ENCODE data around the gene LRP4. TPM values are rescaled to one million over a fixed set of nuclear protein-coding genes. Genes with fewer than 3 reads are reported as not detected.

Gene LRP4
- total RNA-seq, 2 experiments from 2014 or later, result 0.36 to 0.45 TPM

DNA sequence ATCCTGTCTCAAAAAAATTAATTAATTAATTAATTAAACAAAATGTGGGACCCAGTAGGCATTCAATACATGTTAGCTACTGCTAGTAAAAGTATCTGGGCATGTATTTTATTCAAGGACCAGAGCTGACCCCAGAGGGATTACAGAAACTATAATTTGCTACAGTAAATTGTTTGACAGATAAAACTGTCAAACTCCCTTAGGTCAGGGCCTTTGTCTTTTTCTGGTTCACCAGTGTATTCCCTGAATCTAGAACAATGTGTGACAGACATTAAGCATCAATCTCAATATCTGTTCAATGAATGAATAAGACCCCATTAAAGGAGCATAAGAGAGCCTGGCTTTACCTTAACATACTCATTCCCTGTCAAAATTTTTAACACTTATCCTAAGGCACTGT lies 78.2 kb downstream of the LRP4 start:
- intact Hi-C loops (cut with micrococcal nuclease), result no loop called here
- no peak overlapping the region for H3K27ac Mint-ChIP-seq
- H3K4me1 Mint-ChIP-seq (ENCODE audit: low read depth), result peaks cover 41% of the 10 kb centered on the region
- POLR2A ChIA-PET, result interaction anchor here (0.6 kb wide), 1 partner anchor 8 kb away, joined by 3 read pairs; no protein-coding TSS in a partner anchor
- TF ChIP-seq, protein P1, sequence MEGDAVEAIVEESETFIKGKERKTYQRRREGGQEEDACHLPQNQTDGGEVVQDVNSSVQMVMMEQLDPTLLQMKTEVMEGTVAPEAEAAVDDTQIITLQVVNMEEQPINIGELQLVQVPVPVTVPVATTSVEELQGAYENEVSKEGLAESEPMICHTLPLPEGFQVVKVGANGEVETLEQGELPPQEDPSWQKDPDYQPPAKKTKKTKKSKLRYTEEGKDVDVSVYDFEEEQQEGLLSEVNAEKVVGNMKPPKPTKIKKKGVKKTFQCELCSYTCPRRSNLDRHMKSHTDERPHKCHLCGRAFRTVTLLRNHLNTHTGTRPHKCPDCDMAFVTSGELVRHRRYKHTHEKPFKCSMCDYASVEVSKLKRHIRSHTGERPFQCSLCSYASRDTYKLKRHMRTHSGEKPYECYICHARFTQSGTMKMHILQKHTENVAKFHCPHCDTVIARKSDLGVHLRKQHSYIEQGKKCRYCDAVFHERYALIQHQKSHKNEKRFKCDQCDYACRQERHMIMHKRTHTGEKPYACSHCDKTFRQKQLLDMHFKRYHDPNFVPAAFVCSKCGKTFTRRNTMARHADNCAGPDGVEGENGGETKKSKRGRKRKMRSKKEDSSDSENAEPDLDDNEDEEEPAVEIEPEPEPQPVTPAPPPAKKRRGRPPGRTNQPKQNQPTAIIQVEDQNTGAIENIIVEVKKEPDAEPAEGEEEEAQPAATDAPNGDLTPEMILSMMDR (IDR thresholded peaks at IDR 0.05), result no peak
- H3K36me3 Mint-ChIP-seq (ENCODE audit: low read depth), result peaks cover 8% of the 10 kb centered on the region
- ATAC-seq (no peak), DNase-seq (no peak)
- no peak overlapping the region for H3K4me3 Mint-ChIP-seq
- CTCF ChIA-PET, result no interaction called here
- no peaks in the 10 kb centered on the region for H3K9me3 Mint-ChIP-seq
- H3K27me3 Mint-ChIP-seq, result no peaks in the 10 kb centered on the region

- intact Hi-C loops (cut with micrococcal nuclease), result no loop called here
- TF ChIP-seq, protein P1 (IDR thresholded peaks at IDR 0.05), result no peak
- no peak overlapping the region for H3K4me3 Mint-ChIP-seq
- ATAC-seq (no peak), DNase-seq (no peak)
- no peaks in the 10 kb centered on the region for H3K9me3 Mint-ChIP-seq
- peaks cover 31% of the 10 kb centered on the region for H3K4me1 Mint-ChIP-seq (ENCODE audit: low read depth)
- ChIA-PET POLR2A (interaction anchor here (1.1 kb wide), 1 partner anchor 12 kb away, joined by 4 read pairs; no protein-coding TSS in a partner anchor), CTCF (no interaction called here)
- H3K27ac Mint-ChIP-seq, result no peak overlapping the region
- H3K27me3 Mint-ChIP-seq, result no peaks in the 10 kb centered on the region
- H3K36me3 Mint-ChIP-seq (ENCODE audit: low read depth), result peaks cover 8% of the 10 kb centered on the region
Observed at GRCh38 chr11:46838501-46838900, 79.8 kb downstream of the LRP4 start.

DNA sequence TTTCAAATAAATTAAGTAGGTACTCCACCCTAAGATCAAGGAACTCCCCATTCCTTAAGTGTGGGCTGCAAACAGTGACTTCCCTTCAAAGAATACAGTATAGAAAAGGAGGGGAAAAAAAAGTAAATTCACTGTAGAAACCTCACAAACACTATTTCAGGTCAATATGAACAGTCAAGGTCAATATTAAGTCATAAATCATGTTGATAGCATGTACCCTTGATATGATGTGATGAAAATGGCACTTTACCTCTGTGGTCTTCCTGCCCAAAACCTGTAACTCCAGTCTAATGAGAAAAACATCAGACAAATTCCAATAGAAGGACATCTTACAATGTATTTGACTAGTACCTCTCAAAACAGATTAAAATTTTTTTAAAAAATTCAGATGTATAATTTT lies 80.5 kb downstream of the LRP4 start:
- peaks cover 33% of the 10 kb centered on the region for H3K4me1 Mint-ChIP-seq (ENCODE audit: low read depth)
- ATAC-seq, result no peak
- H3K27ac Mint-ChIP-seq, result no peak overlapping the region
- H3K4me3 Mint-ChIP-seq, result no peak overlapping the region
- no peak for DNase-seq
- intact Hi-C loops (cut with micrococcal nuclease), result no loop called here
- CTCF ChIA-PET, result no interaction called here
- TF ChIP-seq, protein P1 (IDR thresholded peaks at IDR 0.05), result no peak
- peaks cover 8% of the 10 kb centered on the region for H3K36me3 Mint-ChIP-seq (ENCODE audit: low read depth)
- no peaks in the 10 kb centered on the region for H3K27me3 Mint-ChIP-seq
- POLR2A ChIA-PET, result interaction anchor here (0.6 to 1.1 kb wide), 2 partner anchors 11 to 265 kb away, joined by 4 to 6 read pairs; no protein-coding TSS in a partner anchor
- H3K9me3 Mint-ChIP-seq, result no peaks in the 10 kb centered on the region

DNA sequence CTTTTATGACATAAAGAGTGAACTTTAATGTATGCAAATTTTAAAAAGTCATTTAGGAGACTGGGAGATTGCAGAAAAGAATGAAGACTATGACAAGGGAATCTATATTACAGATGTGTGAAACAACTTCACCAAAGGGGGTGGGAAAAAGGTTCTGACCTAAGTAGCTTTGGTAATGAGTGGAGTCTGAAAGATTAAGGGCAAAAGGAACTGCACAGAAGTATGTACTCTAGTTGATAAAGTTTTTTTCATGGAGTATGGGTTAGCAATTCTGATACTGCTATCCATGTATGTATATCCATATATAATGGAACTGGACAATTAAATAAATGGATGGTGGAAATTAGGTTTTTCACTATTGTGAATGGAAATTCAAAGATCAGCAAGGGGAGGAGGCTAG lies 81.5 kb downstream of the LRP4 start:
- no peaks in the 10 kb centered on the region for H3K27me3 Mint-ChIP-seq
- TF ChIP-seq, protein P1 (IDR thresholded peaks at IDR 0.05), result no peak
- no peaks in the 10 kb centered on the region for H3K9me3 Mint-ChIP-seq
- no peak for ATAC-seq
- H3K36me3 Mint-ChIP-seq (ENCODE audit: low read depth), result peaks cover 6% of the 10 kb centered on the region
- intact Hi-C loops (cut with micrococcal nuclease), result no loop called here
- no peak overlapping the region for H3K27ac Mint-ChIP-seq
- H3K4me1 Mint-ChIP-seq (ENCODE audit: low read depth), result peaks cover 27% of the 10 kb centered on the region
- CTCF ChIA-PET, result interaction anchor here (0.9 kb wide), 1 partner anchor 316 kb away, joined by 3 read pairs; no protein-coding TSS in a partner anchor
- no peak overlapping the region for H3K4me3 Mint-ChIP-seq
- DNase-seq, result no peak
- POLR2A ChIA-PET, result no interaction called here

- DNase-seq (no peak), ATAC-seq (no peak)
- Mint-ChIP-seq H3K9me3 (no peaks in the 10 kb centered on the region), H3K27ac (no peak overlapping the region), H3K27me3 (no peaks in the 10 kb centered on the region), H3K36me3 (ENCODE audit: low read depth) (peaks cover 6% of the 10 kb centered on the region), H3K4me1 (ENCODE audit: low read depth) (peaks cover 26% of the 10 kb centered on the region), H3K4me3 (no peak overlapping the region)
- ChIA-PET POLR2A (no interaction called here), CTCF (interaction anchor here (0.9 kb wide), 1 partner anchor 317 kb away, joined by 3 read pairs; no protein-coding TSS in a partner anchor)
- TF ChIP-seq, protein P1 (IDR thresholded peaks at IDR 0.05), result no peak
- intact Hi-C loops (cut with micrococcal nuclease), result no loop called here
Observed at GRCh38 chr11:46836431-46836830, 81.9 kb downstream of the LRP4 start.
